Fibroblast of skin of scalp (primary cell): ENCODE results near the gene PTPRT.
"Not testable (repeated sequence)": the region's sequence is repeated elsewhere in the genome, so short reads cannot be mapped to it uniquely, and the experiment has no call there.

Experiments
- DNase-seq: peaks from one replicate; pipeline ENCODE4 v3.0.0-alpha.2; 2013

Gene PTPRT

DNA sequence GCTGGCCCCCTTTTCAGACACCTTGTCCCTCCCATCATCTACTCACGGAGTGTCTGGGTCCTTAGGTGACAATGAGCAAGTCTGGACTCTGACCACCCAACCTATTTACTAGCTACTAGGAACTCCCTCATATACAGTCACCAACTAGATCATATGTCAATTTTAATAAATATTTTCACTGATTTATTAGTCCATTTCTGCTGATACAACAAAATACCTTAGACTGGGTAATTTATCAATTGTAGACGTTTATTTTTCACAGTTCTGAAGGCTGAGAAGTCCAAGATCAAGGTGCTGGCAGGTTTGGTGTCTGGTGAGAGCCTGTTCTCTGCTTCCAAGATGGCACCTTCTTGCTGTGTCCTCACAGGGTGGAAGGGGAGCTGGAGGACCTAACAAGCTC lies 229.7 kb downstream of the PTPRT start:
- DNase-seq, result no peak

GRCh38 chr20:42958367-42959069 lies 231.2 kb downstream of the PTPRT start:
- DNase-seq, result no peak

- DNase-seq, result no peak
Observed at GRCh38 chr20:42957704-42958095, 232.0 kb downstream of the PTPRT start.

DNA sequence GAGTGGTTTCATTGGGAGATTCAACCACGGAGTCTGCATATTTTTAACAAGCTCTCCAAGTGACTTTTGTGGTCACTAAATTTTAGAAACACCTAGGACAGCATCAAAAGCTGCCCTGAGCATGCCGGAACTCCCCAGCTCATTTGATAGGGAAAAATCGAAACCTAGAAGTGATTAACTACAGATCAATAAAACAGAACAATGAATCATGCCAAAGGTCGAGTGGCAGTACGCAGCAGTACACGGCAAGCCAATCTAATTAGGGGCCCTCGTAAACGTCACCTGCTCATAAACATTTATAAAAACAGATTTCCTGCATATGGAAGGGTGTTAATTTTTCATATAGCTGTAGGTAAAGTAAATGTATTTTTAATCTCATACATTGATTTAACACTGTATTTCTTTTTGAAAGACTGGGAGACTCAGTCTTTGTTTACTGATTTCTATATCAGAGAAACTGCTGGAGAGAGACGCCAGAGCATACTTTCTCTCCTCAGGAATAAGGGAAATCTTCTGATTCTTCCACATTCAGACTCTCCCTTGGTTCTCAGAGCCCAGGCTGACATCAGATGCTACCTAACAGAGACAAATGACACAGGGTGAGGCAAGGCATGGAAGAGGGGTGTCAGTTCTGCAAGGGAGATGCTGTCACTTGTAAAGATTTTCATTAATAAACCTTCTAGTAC lies 232.5 kb downstream of the PTPRT start:
- no peak for DNase-seq

- no peak for DNase-seq
Observed at GRCh38 chr20:42955713-42956112, 234.0 kb downstream of the PTPRT start.

DNA sequence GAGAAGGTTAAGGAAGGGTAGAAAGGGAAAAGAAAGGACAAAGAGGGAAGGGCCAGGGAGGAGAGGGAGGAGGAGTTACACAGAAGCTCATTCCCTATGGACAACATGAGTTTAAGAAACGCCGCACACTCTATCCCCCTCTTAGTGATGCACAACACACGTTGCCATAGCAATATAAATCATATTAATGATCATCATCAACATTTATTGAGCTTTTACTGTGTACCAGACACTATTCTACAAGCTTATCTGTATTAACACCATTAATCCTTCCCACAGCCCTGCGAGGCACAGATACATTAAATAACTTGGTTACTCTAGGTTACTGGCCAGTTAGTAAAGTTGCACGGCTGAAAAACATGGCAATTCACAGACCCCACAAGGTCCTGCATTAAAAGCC lies 234.8 kb downstream of the PTPRT start:
- DNase-seq, result no peak

DNA sequence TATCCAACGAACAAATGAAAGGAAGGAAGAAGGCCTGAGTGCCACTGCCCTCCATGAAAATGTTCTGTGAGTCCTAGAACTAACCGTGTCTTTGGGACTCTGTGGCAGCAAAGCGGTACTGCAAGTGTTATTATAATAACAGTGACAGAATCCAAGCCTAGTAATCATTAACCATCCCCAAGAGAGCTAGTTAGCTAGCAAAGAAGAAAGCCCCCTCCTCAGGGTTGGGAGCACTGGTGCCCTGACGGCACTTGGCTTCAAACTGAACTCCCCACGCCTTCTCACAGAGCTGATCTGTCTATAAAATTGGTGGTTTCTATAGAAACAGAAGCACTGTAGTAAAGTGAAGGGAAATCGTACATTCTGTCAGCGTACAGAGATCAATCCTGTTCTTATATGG lies 239.8 kb downstream of the PTPRT start:
- no peak for DNase-seq

- DNase-seq, result no peak
Observed at GRCh38 chr20:42945234-42945994, 244.3 kb downstream of the PTPRT start.

DNA sequence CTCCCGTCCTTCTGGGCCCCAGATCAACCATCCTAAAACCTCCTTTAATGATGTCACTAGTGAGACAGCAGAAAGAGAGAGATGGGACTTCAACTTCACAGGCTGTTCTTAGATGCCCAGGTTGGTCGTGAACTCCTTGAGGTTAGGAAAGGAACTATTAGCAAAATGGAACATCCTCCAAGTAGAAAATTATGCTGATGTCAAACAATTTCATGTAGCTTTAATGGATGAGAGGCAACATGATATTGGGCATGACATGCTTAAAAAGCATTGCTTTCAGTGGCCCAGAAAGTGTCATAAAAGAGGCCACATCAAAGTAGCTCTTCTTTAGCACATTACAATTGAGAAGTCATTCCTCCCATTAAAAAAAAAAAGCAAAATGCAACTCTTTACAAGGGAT lies 248.1 kb downstream of the PTPRT start:
- no peak for DNase-seq

DNA sequence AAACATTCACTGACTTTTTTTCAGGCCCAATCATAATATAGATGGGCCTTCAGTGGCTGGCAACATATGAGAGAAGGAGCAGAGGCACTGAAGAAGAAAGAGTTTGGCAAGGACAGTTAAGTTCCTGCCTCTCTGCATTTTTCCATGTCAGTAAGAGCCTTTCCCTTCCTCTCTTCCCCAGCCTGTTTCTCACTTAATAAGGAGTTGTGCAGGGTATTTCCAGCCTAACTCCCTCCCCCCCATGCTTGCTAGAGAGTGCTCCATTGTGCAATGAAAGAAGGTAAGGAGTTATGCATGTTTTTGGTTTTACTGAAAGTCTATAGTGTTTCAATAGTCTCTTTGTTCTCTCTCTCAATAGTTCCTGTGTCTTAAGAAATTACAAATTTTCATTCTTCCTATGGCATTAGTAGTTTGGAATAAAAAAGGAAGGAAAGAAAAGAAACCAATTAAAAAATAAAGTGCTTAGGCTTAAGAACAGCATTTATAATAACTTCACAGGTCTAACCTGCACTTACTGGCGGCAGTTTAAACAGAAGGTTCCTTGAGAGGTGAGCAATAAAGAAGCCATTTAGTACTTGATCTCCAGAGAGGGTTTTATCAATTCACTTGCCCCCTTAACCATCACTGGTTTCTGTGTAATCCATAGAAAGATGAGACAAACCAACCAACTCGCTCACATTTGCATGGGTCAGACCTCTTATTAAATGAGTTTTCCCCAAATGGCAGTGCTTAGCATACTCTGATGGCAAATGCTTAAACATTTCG lies 251.1 kb downstream of the PTPRT start:
- no peak for DNase-seq

DNA sequence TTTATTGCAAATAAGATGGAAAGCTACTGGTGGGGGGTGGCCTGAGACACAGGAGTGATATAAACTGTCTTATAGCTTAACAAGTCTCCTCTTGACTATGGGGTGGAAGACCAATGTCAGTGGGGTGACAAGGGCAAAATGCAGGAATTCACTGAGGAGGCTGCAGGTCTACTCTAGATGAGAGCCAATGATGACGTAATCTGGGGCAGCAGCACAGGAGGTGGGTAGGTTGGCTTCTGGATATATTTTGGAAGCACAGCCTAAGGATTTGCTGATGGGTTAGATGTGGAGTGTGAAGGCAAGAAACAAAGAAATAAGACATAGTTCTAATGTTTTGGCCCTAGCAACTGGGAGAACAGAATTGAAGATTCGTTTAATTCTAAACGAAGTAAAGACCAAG lies 253.2 kb downstream of the PTPRT start:
- DNase-seq, result no peak

- no peak for DNase-seq
Observed at GRCh38 chr20:42924215-42924614, 265.5 kb downstream of the PTPRT start.

DNA sequence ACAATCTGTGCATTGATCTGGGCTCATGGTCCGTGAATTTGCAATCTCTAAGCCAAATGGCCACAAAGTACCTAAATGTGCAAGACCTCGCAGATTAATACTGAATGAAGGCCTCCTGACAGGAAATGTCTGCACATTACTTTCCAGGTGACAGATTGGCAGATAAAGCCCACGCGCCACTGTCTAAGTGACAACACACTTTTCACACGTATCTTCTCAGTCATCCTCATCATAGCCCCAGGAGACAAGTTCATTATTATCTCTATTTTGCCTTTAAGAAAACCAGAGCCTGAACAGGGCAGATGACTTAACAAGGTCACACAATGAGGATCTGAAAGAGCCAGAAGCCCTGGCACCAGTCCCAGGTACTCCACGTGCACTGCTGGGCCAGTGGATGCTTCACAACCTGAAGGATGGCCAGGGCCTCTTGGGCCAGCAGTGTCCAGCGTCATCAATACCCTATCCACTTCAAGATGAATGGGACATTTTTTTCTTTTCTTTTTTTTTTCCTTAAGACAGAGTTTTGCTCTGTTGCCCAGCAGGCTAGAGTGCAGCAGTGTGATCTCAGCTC lies 266.3 kb downstream of the PTPRT start:
- no peak for DNase-seq

GRCh38 chr20:42920776-42921175 lies 268.9 kb downstream of the PTPRT start:
- DNase-seq, result no peak

DNA sequence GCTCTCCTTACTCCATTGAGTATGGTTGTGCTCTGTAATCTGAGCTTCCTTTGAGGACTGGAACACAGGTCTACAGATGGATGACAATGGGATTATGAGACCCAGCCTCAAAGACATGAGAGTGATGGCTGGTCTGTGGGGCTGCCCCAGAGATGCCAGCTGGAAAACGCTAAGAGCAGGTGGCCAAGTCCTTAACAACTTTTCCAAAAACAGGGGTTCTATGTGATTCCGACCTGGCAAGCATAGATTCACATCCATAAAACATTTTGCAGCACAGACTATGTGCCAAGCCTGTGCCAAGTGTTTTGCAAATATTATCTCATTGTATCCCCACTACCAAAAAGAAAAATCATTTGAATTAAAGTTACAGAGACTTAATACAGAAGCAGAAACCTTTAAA lies 270.4 kb downstream of the PTPRT start:
- no peak for DNase-seq

- no peak for DNase-seq
Observed at GRCh38 chr20:42915081-42915480, 274.6 kb downstream of the PTPRT start.

DNA sequence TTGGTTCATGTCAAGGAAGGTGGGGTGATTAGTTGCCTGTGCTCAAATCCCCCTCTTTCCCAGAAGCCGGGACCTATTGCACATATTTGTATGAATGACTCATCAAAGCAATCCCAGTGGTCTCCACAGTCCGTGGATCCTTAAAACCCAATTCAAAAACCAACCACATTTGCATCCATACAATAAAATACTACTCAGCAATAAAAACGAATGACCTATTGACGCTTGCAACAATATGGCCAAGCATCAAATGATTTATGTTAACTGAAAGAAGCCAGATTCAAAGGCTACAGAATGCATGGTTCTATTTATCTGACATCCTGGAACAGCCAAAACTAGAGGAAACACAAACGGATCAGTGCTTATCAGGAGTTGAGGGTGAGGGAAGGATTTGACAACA lies 275.4 kb downstream of the PTPRT start:
- no peak for DNase-seq

GRCh38 chr20:42910808-42911207 lies 278.9 kb downstream of the PTPRT start:
- DNase-seq, result not testable (repeated sequence)

- no peak for DNase-seq
Observed at GRCh38 chr20:42907730-42908129, 282.0 kb downstream of the PTPRT start.

- DNase-seq, result no peak
Observed at GRCh38 chr20:42906120-42906519, 283.6 kb downstream of the PTPRT start.

GRCh38 chr20:42902509-42902908 lies 287.2 kb downstream of the PTPRT start:
- no peak for DNase-seq

GRCh38 chr20:42901689-42902440 lies 287.8 kb downstream of the PTPRT start:
- DNase-seq, result no peak
